H1 (cell line): ENCODE data around the gene TGFA. TPM values are rescaled to one million over a fixed set of nuclear protein-coding genes. Genes with fewer than 3 reads are reported as not detected.

Source experiments
- CTCF ChIA-PET: fragments of 300-600 bp; sonication (Branson Sonifier 250); formaldehyde crosslinking; loops from one replicate; lab custom pipeline; 2021; ENCODE audit not compliant: partially characterized antibody; lab: Charles Lee
- POLR2A ChIA-PET: fragments of 300-600 bp; sonication (Branson Sonifier 250); formaldehyde crosslinking; loops from one replicate; lab custom pipeline; 2021; ENCODE audit warnings: inconsistent platforms; ENCODE audit not compliant: partially characterized antibody; lab: Charles Lee
- DNase-seq, 2 experiments: peaks; one replicate each; pipeline versions ENCODE4 v3.0.0 to v3.0.0-alpha.2; 2010 to 2022; ENCODE audit warnings: low spot score in 2 of 2, low read depth in 1 of 2, mixed read lengths in 1 of 2
- FAIRE-seq: peaks from 2 replicates; lab custom pipeline; 2011; peaks lifted over from hg19 to GRCh38; lab: Jason Lieb, UNC
- H2AFZ ChIP-seq: 2 replicates; pipeline ENCODE4 v1.8.1; 2012; ENCODE audit warnings: low read length, inconsistent platforms
- H2AK5ac ChIP-seq: 2 replicates; pipeline ENCODE4 v1.6.1; 2013; ENCODE audit warnings: low read depth, low read length
- H2BK120ac ChIP-seq: replicated peaks from 2 replicates; pipeline ENCODE3; 2013; ENCODE audit warnings: low read depth, low read length, inconsistent platforms
- H2BK12ac ChIP-seq: 2 replicates; pipeline ENCODE4 v1.6.1; 2013; ENCODE audit warnings: low read depth, low read length
- H2BK15ac ChIP-seq: 2 replicates; pipeline ENCODE4 v1.6.1; 2013; ENCODE audit warnings: low read length
- H2BK20ac ChIP-seq: 2 replicates; pipeline ENCODE4 v1.6.1; 2013; ENCODE audit warnings: low read length
- H2BK5ac ChIP-seq: 2 replicates; pipeline ENCODE4 v1.6.1; 2013; ENCODE audit warnings: low read depth, low read length
- H3K14ac ChIP-seq: 2 replicates; pipeline ENCODE4 v1.6.1; 2013; ENCODE audit warnings: inconsistent platforms; ENCODE audit not compliant: insufficient read length
- H3K18ac ChIP-seq: 2 replicates; pipeline ENCODE4 v1.6.1; 2013; ENCODE audit warnings: low read length; ENCODE audit errors: extremely low read depth
- H3K23ac ChIP-seq: 2 replicates; pipeline ENCODE4 v1.6.1; 2013; ENCODE audit warnings: inconsistent platforms; ENCODE audit not compliant: insufficient read length
- H3K23me2 ChIP-seq: 2 replicates; pipeline ENCODE4 v1.6.1; 2013; ENCODE audit warnings: low read depth, low read length
- H3K27ac ChIP-seq: 2 replicates; pipeline ENCODE4 v1.6.1; 2011; ENCODE audit warnings: low read depth, low read length, inconsistent platforms
- H3K27me3 ChIP-seq, 4 experiments: replicated peaks in 1 of 4; 1 replicate in 1 of 4; 2 replicates in 3 of 4; pipeline versions ENCODE4 v1.6.1 to v1.8.1; 2011 to 2013; ENCODE audit warnings: low read length in 3 of 4, mild to moderate bottlenecking in 3 of 4, inconsistent platforms in 2 of 4, mixed read lengths in 2 of 4, moderate library complexity in 1 of 4; ENCODE audit not compliant: control insufficient read depth in 3 of 4, insufficient read depth in 3 of 4; ENCODE audit errors: extremely low read depth in 1 of 4
- H3K36me3 ChIP-seq, 4 experiments: 2 replicates each; pipeline versions ENCODE4 v1.6.1 to v1.8.1; 2011 to 2013; ENCODE audit warnings: mild to moderate bottlenecking in 4 of 4, low read length in 3 of 4, moderate library complexity in 2 of 4, control low read depth in 1 of 4, inconsistent platforms in 1 of 4; ENCODE audit not compliant: insufficient read depth in 4 of 4, control insufficient read depth in 2 of 4
- H3K4ac ChIP-seq: replicated peaks from 2 replicates; pipeline ENCODE3; 2013; ENCODE audit warnings: low read length, low read depth, mixed read lengths, inconsistent platforms; ENCODE audit not compliant: insufficient read length
- H3K4me1 ChIP-seq, 4 experiments: replicated peaks in 1 of 4; 1 replicate in 1 of 4; 2 replicates in 3 of 4; pipeline versions ENCODE4 v1.6.1 to v1.8.1; 2011 to 2013; ENCODE audit warnings: low read length in 3 of 4, inconsistent platforms in 2 of 4, mixed read lengths in 1 of 4; ENCODE audit not compliant: insufficient read depth in 4 of 4, control insufficient read depth in 3 of 4
- H3K4me2 ChIP-seq, 2 experiments: 2 replicates each; pipeline versions ENCODE4 v1.6.1 to v1.8.1; 2011 to 2013; ENCODE audit warnings: low read depth in 2 of 2, low read length in 2 of 2, control low read depth in 1 of 2, inconsistent platforms in 1 of 2, mild to moderate bottlenecking in 1 of 2; ENCODE audit not compliant: insufficient read depth in 1 of 2
- H3K4me3 ChIP-seq, 4 experiments: fragments of 200-600, 300-600 bp in 1 of 4; sonication (generic), shearing (Covaris generic), sonication (Bioruptor Twin) in 1 of 4; 2 replicates each; pipeline versions ENCODE4 v1.5.1 to v1.8.1; 2011 to 2016; ENCODE audit warnings: low read length in 4 of 4, low read depth in 3 of 4, control low read depth in 2 of 4, inconsistent platforms in 2 of 4, mild to moderate bottlenecking in 2 of 4, mixed read lengths in 1 of 4, moderate library complexity in 1 of 4; ENCODE audit not compliant: insufficient read depth in 2 of 4; ENCODE audit errors: extremely low read depth in 1 of 4
- H3K56ac ChIP-seq: replicated peaks from 2 replicates; pipeline ENCODE3; 2013; ENCODE audit warnings: low read depth, mild to moderate bottlenecking, mixed read lengths, low read length, inconsistent platforms; ENCODE audit not compliant: insufficient read length
- H3K79me1 ChIP-seq: 2 replicates; pipeline ENCODE4 v1.6.1; 2013; ENCODE audit warnings: low read depth, low read length, control low read depth
- H3K79me2 ChIP-seq, 2 experiments: 2 replicates each; pipeline versions ENCODE4 v1.6.1 to v1.8.1; 2012 to 2013; ENCODE audit warnings: low read length in 2 of 2, mild to moderate bottlenecking in 2 of 2, inconsistent platforms in 1 of 2; ENCODE audit not compliant: insufficient read depth in 2 of 2, control insufficient read depth in 1 of 2
- H3K9ac ChIP-seq, 4 experiments: replicated peaks in 1 of 4; 1 replicate in 1 of 4; 2 replicates in 3 of 4; pipeline versions ENCODE4 v1.6.1 to v1.8.1; 2011 to 2013; ENCODE audit warnings: low read depth in 3 of 4, low read length in 3 of 4, control low read depth in 2 of 4, mild to moderate bottlenecking in 2 of 4, moderate library complexity in 2 of 4, inconsistent platforms in 1 of 4; ENCODE audit errors: extremely low read depth in 1 of 4
- H3K9me3 ChIP-seq, 2 experiments: 2 replicates each; pipeline versions ENCODE4 v1.6.1 to v1.8.1; 2012 to 2013; ENCODE audit warnings: mild to moderate bottlenecking in 2 of 2, moderate library complexity in 2 of 2, control low read depth in 1 of 2, inconsistent platforms in 1 of 2, low read depth in 1 of 2, low read length in 1 of 2, mixed read lengths in 1 of 2; ENCODE audit not compliant: insufficient read depth in 2 of 2
- H4K20me1 ChIP-seq, 2 experiments: replicated peaks in 1 of 2; 2 replicates each; pipeline versions ENCODE3 to v1.8.1; 2011 to 2013; ENCODE audit warnings: inconsistent platforms in 2 of 2, low read length in 2 of 2, mild to moderate bottlenecking in 1 of 2; ENCODE audit not compliant: insufficient read depth in 2 of 2, control insufficient read depth in 1 of 2
- H4K5ac ChIP-seq: 2 replicates; pipeline ENCODE4 v1.6.1; 2013; ENCODE audit warnings: low read length, low read depth, mixed read lengths, inconsistent platforms; ENCODE audit not compliant: insufficient read length
- H4K8ac ChIP-seq: 2 replicates; pipeline ENCODE4 v1.8.0; 2013; ENCODE audit warnings: mild to moderate bottlenecking, moderate library complexity, low read length, inconsistent platforms; ENCODE audit not compliant: insufficient read depth; ENCODE audit errors: extremely low read depth
- H4K91ac ChIP-seq: replicated peaks from 2 replicates; pipeline ENCODE3; 2013; ENCODE audit warnings: low read length, mixed read lengths, inconsistent platforms; ENCODE audit not compliant: insufficient read length
- E2F6 ChIP-seq: IDR thresholded peaks from 2 replicates; pipeline ENCODE4 v1.6.1; 2012; ENCODE audit warnings: inconsistent platforms
- EP300 ChIP-seq, 2 experiments: IDR thresholded peaks; 1 replicate in 1 of 2; 2 replicates in 1 of 2; pipeline ENCODE4 v1.6.1; 2011 to 2012; ENCODE audit warnings: low read depth in 2 of 2, low read length in 2 of 2, mild to moderate bottlenecking in 2 of 2, borderline replicate concordance in 1 of 2, inconsistent platforms in 1 of 2, moderate library complexity in 1 of 2
- EZH2 ChIP-seq: fragments of 200-600 bp; sonication (generic); IDR thresholded peaks from 2 replicates; pipeline ENCODE4 v1.7.1; 2012; ENCODE audit warnings: low read depth, mild to moderate bottlenecking, moderate library complexity, low read length, inconsistent platforms; ENCODE audit not compliant: severe bottlenecking
- HDAC6 ChIP-seq: IDR thresholded peaks from one replicate; pipeline ENCODE4 v1.7.1; 2012; ENCODE audit warnings: low read depth, mild to moderate bottlenecking, inconsistent platforms, low read length, moderate library complexity
- KDM4A ChIP-seq: IDR thresholded peaks from one replicate; pipeline ENCODE4 v1.7.1; 2012; ENCODE audit warnings: low read depth, mild to moderate bottlenecking, moderate library complexity, low read length, inconsistent platforms; ENCODE audit not compliant: severe bottlenecking
- PHF8 ChIP-seq: fragments of 200-600 bp; sonication (generic); conservative IDR thresholded peaks from 2 replicates; pipeline ENCODE4 v1.7.1; 2012; ENCODE audit warnings: low read depth, mild to moderate bottlenecking, inconsistent platforms, low read length, moderate library complexity
- POU5F1 ChIP-seq: IDR thresholded peaks from 2 replicates; pipeline ENCODE4 v1.6.1; 2011; ENCODE audit warnings: low read depth, mild to moderate bottlenecking, low read length, moderate library complexity
- RBBP5 ChIP-seq: IDR thresholded peaks from 2 replicates; pipeline ENCODE4 v1.7.1; 2012; ENCODE audit warnings: low read depth, mild to moderate bottlenecking, inconsistent platforms, low read length, moderate library complexity, borderline replicate concordance
- RNF2 ChIP-seq: fragments of 200-900, 300-1000 bp; sonication (generic); IDR thresholded peaks from 2 replicates; pipeline ENCODE4 v1.7.1; 2016; ENCODE audit warnings: borderline replicate concordance, low read depth, mild to moderate bottlenecking, antibody characterized with exemption, low read length; ENCODE audit not compliant: poor library complexity, severe bottlenecking; ENCODE audit errors: missing control alignments
- RXRA ChIP-seq: IDR thresholded peaks from 2 replicates; pipeline ENCODE4 v1.6.1; 2011; ENCODE audit warnings: low read depth, mild to moderate bottlenecking, low read length, moderate library complexity; ENCODE audit not compliant: insufficient read depth
- ZNF274 ChIP-seq: IDR thresholded peaks from 2 replicates; pipeline ENCODE4 v1.7.0; 2012; ENCODE audit warnings: low read length, borderline replicate concordance; ENCODE audit errors: extremely low read depth
- WGBS, 2 experiments: shearing (Covaris generic) in 1 of 2; methylation state at CpG; one replicate each; pipeline versions ENCODE4 v1.1.6 to v1.1.7; 2013 to 2015; ENCODE audit warnings: low lambda C conversion rate in 2 of 2, mixed read lengths in 2 of 2, inconsistent platforms in 1 of 2, low coverage in 1 of 2, missing lambda C conversion rate in 1 of 2; ENCODE audit not compliant: insufficient replicate concordance in 2 of 2, insufficient coverage in 1 of 2, insufficient read length in 1 of 2; ENCODE audit errors: extremely low coverage in 1 of 2, missing lambda C conversion rate in 1 of 2; 5-methylcytosine and 5-hydroxymethylcytosine counted together
- polyA plus RNA-seq, 7 experiments: library from polyadenylated mRNA; depleted of rRNA in 3 of 7; stranded (reverse) in 5 of 7; unstranded in 2 of 7; fragments of >200 nt in 5 of 7; fragments of 200-250 nt in 2 of 7; gene quantifications; 1 replicate in 5 of 7; 2 replicates in 1 of 7; 4 replicates in 1 of 7; pipeline versions ENCODE4 v1.2.1 to v1.2.3, GENCODE V29; 2011 to 2013; ENCODE audit warnings: missing spikeins in 2 of 7, mixed read lengths in 2 of 7
- total RNA-seq: library from RNA; stranded (reverse); fragmentation: NEBNext Ultra II Directional; extraction: Animal tissue kit (Norgen Biotek cat#: 25700); gene quantifications from 2 replicates; pipeline ENCODE4 v1.2.1, GENCODE V29; 2021

TGFA gene
- total and polyA plus RNA-seq, 2 of the 8 experiments (the other 6 are each of a cell fraction or from before 2014, with no cell fraction given): 1.8 to 3.7 TPM

GRCh38 chr2:70546885-70547284 lies 6.7 kb downstream of the TGFA start:
- Histone ChIP-seq H4K8ac (no peak overlapping the region), H4K91ac (no peak overlapping the region), H3K23ac (no peak overlapping the region), H2AFZ (no peak overlapping the region), H3K4ac (no peak overlapping the region), H3K79me2 (no peaks in the 10 kb centered on the region), H3K56ac (no peak overlapping the region), H3K4me3 (no peak overlapping the region), H3K9me3 (no peaks in the 10 kb centered on the region), H2BK15ac (no peak overlapping the region), H4K5ac (no peak overlapping the region), H3K79me1 (no peaks in the 10 kb centered on the region), H3K18ac (no peak overlapping the region), H3K9ac (no peak overlapping the region), H3K14ac (no peak overlapping the region), H2AK5ac (no peak overlapping the region), H3K36me3 (no peaks in the 10 kb centered on the region), H2BK5ac (no peak overlapping the region), H2BK12ac (no peak overlapping the region), H3K4me1 (no peaks in the 10 kb centered on the region), H2BK120ac (no peak overlapping the region), H3K27ac (no peak overlapping the region), H3K4me2 (no peak overlapping the region), H4K20me1 (peaks cover 0 to 3% of the 10 kb centered on the region in 2 experiments), H2BK20ac (no peak overlapping the region), H3K27me3 (peaks cover 5 to 17% (median 9%) of the 10 kb centered on the region in 4 experiments; a peak in 6 of 7 replicates), H3K23me2 (no peaks in the 10 kb centered on the region)
- no peak for FAIRE-seq
- DNase-seq: no peak
- WGBS, 2 experiments: 91% methylated on average over 3 of the region's 3 CpGs; no CpG with 5 or more reads in 1 of the 2 experiments
- ChIA-PET POLR2A (no interaction called here), CTCF (interaction anchor here (0.8 to 1.0 kb wide), 3 partner anchors 12 to 131 kb away, joined by 3 read pairs; no protein-coding TSS in a partner anchor)
- TF ChIP-seq ZNF274 (no peak), RXRA (no peak), KDM4A (no peak), EZH2 (no peak), E2F6 (no peak), RNF2 (no peak), HDAC6 (no peak), PHF8 (no peak), EP300 (IDR thresholded peaks at IDR 0.05; ENCODE audit: borderline replicate concordance in 1 of 2, low read depth in 2 of 2, low read length in 2 of 2) (no peak), RBBP5 (no peak), POU5F1 (no peak)
